GM12865 (cell line): ENCODE results near the gene IFT88.

Experiments used
- DNase-seq: peaks from one replicate; pipeline ENCODE4 v3.0.0; 2010; ENCODE audit warnings: low read depth
- H3K4me3 ChIP-seq: 2 replicates; pipeline ENCODE4 v1.5.1; 2011; ENCODE audit warnings: mild to moderate bottlenecking, low read depth, low read length, control low read depth
- CTCF ChIP-seq: IDR thresholded peaks from 2 replicates; pipeline ENCODE4 v1.5.1; 2011; ENCODE audit warnings: low read length, control low read depth, low read depth, inconsistent platforms; ENCODE audit not compliant: insufficient read depth; ENCODE audit errors: missing control alignments

IFT88 gene

DNA sequence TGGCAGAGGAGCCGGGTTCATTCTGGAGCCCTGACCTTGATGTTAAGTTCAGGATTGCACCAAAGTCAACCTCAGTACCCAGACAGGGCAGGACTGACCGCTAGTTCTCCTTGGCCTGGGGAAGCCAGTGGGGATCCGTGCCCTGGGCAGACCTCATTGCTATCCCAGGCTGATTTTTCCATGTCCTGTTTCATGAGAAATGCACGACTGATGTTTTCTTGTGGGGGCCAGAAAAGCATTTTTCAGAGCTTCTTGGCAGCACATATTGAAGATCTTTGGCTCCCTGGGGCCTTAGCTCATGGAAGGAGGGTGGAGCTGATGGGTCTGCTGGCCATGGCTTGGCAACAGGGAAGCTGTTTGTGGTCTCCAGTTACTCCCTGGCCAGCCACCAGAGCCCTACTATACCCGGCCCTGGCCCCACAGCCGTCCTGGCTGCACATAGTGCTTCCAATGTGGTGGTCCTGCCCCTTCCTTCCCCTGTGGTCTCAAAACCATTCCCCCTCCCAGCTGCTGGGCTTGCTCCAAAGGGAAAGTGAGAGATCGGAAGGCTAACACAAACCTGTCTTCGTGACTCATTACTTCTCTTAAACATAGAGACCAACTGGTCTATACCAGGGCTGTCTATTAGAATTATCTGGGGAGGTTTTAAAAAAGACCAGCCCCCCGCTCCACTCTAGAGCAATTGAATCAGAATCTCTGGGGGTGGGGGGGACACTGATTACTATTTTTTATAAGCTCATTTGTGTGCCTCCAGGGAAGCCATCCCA, 147.8 kb downstream of the IFT88 start:
- no peak overlapping the region for H3K4me3 ChIP-seq
- no peak for TF ChIP-seq CTCF
- DNase-seq, result no peak

DNA sequence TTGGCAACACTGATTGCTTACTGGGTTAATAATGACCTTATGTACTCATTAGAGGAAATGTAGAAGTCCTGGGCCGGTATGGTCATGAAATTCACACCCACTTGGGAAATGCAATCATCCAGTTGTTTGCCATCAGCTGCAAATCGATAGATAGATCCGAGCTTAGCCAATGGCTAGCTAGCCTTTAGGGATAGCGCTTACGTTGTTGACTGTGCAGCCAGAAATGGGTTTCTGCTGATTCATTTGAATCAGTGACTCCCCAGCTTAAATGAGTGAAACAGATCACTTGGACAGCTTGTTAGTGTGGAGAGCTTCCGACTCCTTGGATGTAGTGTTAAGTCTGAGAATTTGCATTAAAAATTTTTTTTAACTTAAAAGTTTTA, 148.4 kb downstream of the IFT88 start:
- no peak for DNase-seq
- no peak for TF ChIP-seq CTCF

DNA sequence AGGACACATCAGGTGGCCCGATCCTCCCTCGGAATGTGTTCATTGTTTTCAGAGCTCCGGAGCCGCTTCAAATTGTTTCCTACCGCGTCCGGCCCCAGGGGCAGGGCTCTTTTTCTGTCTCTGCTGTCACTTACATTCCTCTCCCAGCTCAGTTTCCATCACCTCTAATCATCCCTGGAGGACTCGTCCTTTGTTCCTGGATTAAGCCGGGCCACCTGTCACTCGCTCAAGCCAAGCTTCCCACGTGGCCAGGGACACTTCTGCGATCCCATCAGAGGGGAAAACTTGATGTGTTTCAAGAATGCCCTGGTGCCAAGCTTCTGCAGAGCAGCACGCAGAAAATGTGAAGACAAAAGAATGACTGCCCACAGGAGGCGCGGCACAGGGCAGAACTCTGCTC, 150.0 kb downstream of the IFT88 start:
- no peak overlapping the region for H3K4me3 ChIP-seq
- no peak for DNase-seq
- no peak for TF ChIP-seq CTCF

More for the DNA sequence above, 148.4 kb downstream of the IFT88 start:
- H3K4me3 ChIP-seq, result no peak overlapping the region

- no peak overlapping the region for H3K4me3 ChIP-seq
- no peak for TF ChIP-seq CTCF
- no peak for DNase-seq
Observed at GRCh38 chr13:20717581-20718542, 150.9 kb downstream of the IFT88 start.

DNA sequence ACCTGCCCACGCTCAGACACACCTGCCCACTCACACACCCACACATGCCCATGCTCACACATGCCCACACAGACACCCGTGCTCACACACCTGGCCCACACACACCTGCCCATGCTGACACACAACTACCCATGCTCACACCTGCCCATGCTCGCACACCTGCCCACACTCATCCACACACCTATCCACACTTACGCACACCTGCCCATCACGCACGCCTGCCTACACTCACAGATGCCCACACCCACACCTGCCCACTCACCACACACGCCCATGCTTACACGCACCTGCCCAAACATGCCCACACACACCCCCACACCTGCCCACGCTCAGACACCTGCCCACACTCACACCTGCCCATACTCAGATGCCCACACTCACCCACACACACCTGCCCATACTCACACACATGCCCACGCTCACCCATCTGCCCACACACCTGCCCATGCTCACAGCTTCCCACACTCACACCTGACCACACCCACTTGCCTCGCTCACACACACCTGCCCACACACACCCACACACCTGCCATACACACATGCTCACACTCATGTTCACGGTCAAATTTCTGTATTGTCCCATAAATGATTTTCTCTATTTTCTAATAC, 152.1 kb downstream of the IFT88 start:
- TF ChIP-seq CTCF, result no peak
- no peak for DNase-seq
- no peak overlapping the region for H3K4me3 ChIP-seq

GRCh38 chr13:20719783-20720182, 152.8 kb downstream of the IFT88 start:
- no peak for TF ChIP-seq CTCF
- DNase-seq, result no peak
- no peak overlapping the region for H3K4me3 ChIP-seq
